Uterus (tissue), 2 donors: ENCODE data around the gene NOL4L.

Experiments
- CTCF ChIP-seq, 4 experiments: fragments of 200-600 bp in 2 of 4; fragments of 450-650 bp in 2 of 4; sonication (generic) in 2 of 4; IDR thresholded peaks; one replicate each; pipeline ENCODE4 v1.5.1; 2016 to 2019; ENCODE audit warnings: antibody characterized with exemption in 4 of 4, mild to moderate bottlenecking in 2 of 4, moderate library complexity in 1 of 4
- POLR2A ChIP-seq, 2 donors: fragments of 450-650 bp; IDR thresholded peaks; one replicate each; pipeline ENCODE4 v1.6.1; 2016; ENCODE audit warnings: antibody characterized with exemption in 2 of 2, mild to moderate bottlenecking in 1 of 2, moderate library complexity in 1 of 2

GRCh38 chr20:32479697-32480171, 105.4 kb downstream of the NOL4L start:
- TF ChIP-seq CTCF (IDR thresholded peaks at IDR 0.05) (no peak), POLR2A (IDR thresholded peaks at IDR 0.05) (no peak)
